GM13977 (cell line): ENCODE data around the gene NLRP10.

Experiments
- DNase-seq: peaks from one replicate; pipeline ENCODE4 v3.0.0; 2012; ENCODE audit warnings: low spot score
- CTCF ChIP-seq: IDR thresholded peaks from 2 replicates; pipeline ENCODE4 v1.5.1; 2012; ENCODE audit warnings: mild to moderate bottlenecking, control low read depth; ENCODE audit not compliant: insufficient read depth; ENCODE audit errors: extremely low read depth, missing control alignments
- in situ Hi-C: fragments of 300-500 bp; cut with MboI; formaldehyde crosslinking; loops from one replicate; pipeline ENCODE4 v1.12.0; 2022; ENCODE audit warnings: low sequenced_read_pairs, low pct_unique_long_range_greater_than_20kb, mixed read lengths, inconsistent platforms; ENCODE audit not compliant: unreplicated experiment

NLRP10 gene

GRCh38 chr11:7941608-7942007, 23.6 kb downstream of the NLRP10 start, which contains the start of gene OR10A3:
Gene OR10A3 (minus strand): TSS chr11:7941708. CDS start chr11:7939520, 2,188 bp downstream.
- in situ Hi-C loops = no loop called here
- no peak for TF ChIP-seq CTCF
- DNase-seq = no peak

- no peak for DNase-seq
- no peak for TF ChIP-seq CTCF
- in situ Hi-C loops = no loop called here
Observed at GRCh38 chr11:7941146-7941545, 24.1 kb downstream of the NLRP10 start.

- no peak for TF ChIP-seq CTCF
- no peak for DNase-seq
- in situ Hi-C loops = no loop called here
Observed at GRCh38 chr11:7936615-7937014, 28.6 kb downstream of the NLRP10 start.

GRCh38 chr11:7931168-7931567, 34.1 kb downstream of the NLRP10 start, which contains the start of gene OR10A6:
Gene OR10A6 (minus strand): TSS chr11:7931268. CDS start chr11:7928662, 2,606 bp downstream.
- in situ Hi-C loops = no loop called here
- no peak for DNase-seq
- TF ChIP-seq CTCF = no peak

- no peak for TF ChIP-seq CTCF
- in situ Hi-C loops = no loop called here
- no peak for DNase-seq
Observed at GRCh38 chr11:7927635-7928034, 37.6 kb downstream of the NLRP10 start.

GRCh38 chr11:7924536-7924935, 40.7 kb downstream of the NLRP10 start:
- in situ Hi-C loops = no loop called here
- TF ChIP-seq CTCF = no peak
- DNase-seq = no peak

- in situ Hi-C loops = no loop called here
- TF ChIP-seq CTCF = no peak
- DNase-seq = no peak
Observed at GRCh38 chr11:7918141-7918540, 47.1 kb downstream of the NLRP10 start.
